ENCODE measurements around the gene HEXB.

The HEXB gene

GRCh38 chr5:74761241-74761640 lies 76.2 kb downstream of the HEXB start:
- DNase-seq, result no peak

GRCh38 chr5:74762599-74762998 lies 77.6 kb downstream of the HEXB start:
- DNase-seq, result peak; percentile 46

- DNase-seq, result no peak
Measured at GRCh38 chr5:74763504-74763903, 78.5 kb downstream of the HEXB start.

GRCh38 chr5:74765201-74765600 lies 80.2 kb downstream of the HEXB start:
- no peak for DNase-seq

- no peak for DNase-seq
Measured at GRCh38 chr5:74765929-74766328, 80.9 kb downstream of the HEXB start.

- peak; percentile 22 for DNase-seq
Measured at GRCh38 chr5:74766418-74766848, 81.4 kb downstream of the HEXB start.

- peak; percentile 83 for DNase-seq
Measured at GRCh38 chr5:74766849-74767578, 82.0 kb downstream of the HEXB start, which contains the start of the genes GFM2 and NSA2. TSS of gene GFM2 (minus strand) at chr5:74767117. CDS start at chr5:74763742, 3,375 bp downstream. TSS of gene NSA2 (plus strand) at chr5:74767249. CDS start at chr5:74767361, 112 bp downstream.

GRCh38 chr5:74767579-74767913 lies 82.5 kb downstream of the HEXB start:
- DNase-seq, result peak; percentile 13

Measured in amniotic stem cell (primary cell).